Muscle of back (tissue), 11 donors: ENCODE data around the gene NAT8L. TPM values are rescaled to one million over a fixed set of nuclear protein-coding genes. Genes with fewer than 3 reads are reported as not detected.

ENCODE experiments used
- DNase-seq, 3 donors: peaks; one replicate each; pipeline versions ENCODE4 v3.0.0 to v3.0.0-alpha.2; 2013
- polyA plus RNA-seq, 10 donors: library from polyadenylated mRNA; unstranded; fragments of 120-200 nt; gene quantifications; one replicate each; pipeline ENCODE4 v1.2.1, GENCODE V29; 2013; ENCODE audit not compliant: insufficient read length in 10 of 10

The NAT8L gene
- polyA plus RNA-seq, 10 donors, result 1.4 to 2.9 (median 2.3) TPM

DNA sequence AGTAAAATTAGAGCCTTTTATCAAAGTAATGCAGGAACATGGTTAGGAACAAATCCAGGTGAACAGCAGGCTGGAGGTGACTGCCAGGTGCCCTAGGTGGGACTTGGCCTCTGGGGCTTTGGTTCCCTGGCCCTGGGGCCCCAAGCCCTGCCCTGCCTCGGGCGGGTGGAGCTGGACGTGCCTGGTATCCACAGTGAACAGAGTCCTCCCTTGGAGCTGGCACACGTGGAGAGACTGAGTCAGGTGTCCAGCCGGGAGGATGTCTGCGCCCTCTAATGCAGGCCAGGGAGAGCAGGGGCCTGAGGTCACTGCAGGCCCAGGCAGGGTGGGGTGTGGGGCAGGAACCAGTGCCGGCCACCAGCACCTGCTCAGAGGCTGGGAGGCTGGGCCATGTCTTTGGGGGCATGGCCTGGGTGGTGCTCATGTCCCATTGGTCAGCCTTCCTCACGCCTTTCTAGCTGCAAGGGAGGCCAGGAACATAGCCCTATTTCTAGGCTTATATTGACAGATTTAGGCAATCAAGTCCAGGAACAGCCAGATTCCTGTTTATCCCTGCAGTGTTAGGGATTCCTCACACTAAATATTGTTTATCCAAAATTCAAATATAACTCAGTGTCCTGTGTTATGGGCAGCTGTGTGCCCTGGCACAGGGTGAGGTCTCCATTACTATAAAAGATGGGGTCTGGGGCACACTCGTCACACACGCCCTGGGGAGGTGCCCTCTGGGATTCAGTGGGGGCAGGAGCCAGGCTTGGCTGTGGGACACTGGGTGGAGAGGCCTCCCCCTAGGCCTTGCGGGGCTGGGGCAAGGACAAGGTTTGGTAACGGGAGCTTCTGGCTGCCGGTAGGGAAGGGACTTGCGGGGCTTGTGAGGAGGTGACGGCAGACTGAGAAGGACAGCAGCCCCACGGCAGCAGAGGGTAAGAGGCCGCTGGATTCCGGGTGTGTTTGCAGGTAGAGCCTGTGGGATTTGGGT, 14.3 kb upstream of the NAT8L start:
- no peak for DNase-seq

GRCh38 chr4:2045518-2045951, 13.6 kb upstream of the NAT8L start:
- no peak for DNase-seq

DNA sequence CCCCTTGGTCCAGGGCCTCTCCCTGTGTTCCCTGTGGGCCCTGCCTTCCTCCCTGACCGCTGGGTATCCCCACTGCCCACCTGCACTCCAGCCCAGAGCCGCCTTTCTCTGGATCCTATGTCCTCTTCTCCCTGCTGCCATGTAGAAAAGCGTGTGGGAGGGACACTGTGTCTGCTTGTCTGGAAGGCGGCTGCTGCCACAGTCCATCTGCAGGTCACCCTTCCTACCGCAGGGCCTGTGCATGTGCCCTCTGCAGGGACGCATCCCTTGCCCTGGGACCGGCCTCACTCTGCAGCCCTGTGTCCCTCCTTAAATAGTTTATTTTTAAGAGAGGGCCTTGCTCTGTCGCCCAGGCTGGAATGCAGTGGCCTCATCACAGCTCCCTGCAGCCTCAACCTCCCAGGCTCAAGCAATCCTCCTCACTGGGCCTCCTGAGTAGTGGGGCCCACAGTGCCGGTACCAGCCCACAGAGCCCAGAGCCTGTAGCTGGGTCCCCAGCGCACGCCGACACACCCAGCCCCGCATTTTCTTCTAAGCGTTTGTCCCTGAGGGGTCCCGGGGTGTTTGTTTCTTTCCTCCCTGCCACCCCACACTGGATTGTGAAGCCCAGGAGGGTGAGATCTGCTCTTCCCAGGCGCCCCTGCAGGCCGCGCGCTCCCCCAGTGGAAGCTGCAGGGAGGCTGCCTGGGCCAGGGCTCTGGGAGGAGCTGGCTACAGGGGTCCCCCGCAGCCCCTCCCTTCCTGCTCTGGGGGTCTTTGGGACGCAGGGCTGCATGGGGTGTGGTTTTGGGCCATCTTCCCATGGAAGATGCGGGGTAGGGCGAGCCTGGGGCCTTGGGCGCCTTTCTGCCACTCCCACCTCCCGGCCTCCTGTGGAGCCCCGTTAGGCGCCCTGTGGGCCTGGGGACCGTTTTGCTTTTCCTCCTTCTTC, 12.8 kb upstream of the NAT8L start:
- DNase-seq, result no peak

DNA sequence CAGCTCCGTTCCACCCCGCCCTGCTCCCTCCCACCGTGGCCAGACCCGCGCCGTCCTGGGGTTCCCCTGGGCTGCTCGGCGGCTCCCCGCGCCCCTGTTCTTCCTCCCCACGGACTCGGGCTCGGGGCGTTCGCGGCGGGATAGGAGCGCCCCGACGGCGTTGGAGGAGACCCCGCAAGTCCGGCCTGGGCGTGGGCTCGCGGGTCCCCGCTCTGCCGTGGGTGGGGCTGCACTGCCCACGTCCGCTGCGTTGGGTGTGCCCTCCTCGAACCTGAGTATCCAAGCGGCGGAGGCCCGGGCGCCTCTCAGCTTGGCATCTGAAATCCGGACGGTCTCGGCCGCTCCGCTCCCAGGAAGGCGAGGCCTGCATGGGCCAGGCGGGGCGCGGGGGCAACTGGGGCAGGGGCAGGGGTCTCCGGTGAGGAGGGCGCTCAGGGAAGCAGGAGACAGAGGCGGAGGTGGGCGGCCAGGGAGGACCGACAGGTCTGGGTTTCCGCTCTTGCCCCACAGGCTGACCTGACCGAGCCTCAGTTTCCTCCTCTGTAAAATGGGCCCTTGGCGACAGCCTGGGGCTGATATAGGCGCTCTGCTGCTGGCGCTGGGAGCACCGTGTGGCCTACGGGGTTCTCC, 12.0 kb upstream of the NAT8L start:
- DNase-seq, result no peak

- no peak for DNase-seq
Observed at GRCh38 chr4:2047781-2048581, 11.1 kb upstream of the NAT8L start.

- no peak for DNase-seq
Observed at GRCh38 chr4:2048831-2049230, 10.3 kb upstream of the NAT8L start.

GRCh38 chr4:2049381-2049780, 9.7 kb upstream of the NAT8L start:
- DNase-seq, result no peak

DNA sequence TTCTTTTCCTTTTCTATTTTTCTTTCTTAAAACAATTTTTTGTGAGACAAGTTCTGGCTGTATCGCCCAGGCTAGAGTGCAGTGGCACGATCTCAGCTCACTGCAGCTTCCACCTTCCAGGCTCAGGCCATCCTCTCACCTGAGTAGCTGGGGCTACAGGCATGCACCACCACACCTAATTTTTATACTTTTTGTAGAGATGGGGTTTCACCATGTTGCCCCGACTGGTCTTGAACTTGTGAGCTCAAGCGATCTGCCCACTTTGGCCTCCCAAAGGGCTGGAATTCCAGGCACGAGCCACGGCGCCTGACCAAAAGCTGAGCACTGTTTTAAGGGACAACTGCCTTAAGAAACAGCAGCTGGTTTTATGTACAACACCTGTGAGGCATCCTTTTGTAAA, 9.3 kb upstream of the NAT8L start:
- DNase-seq, result no peak

- DNase-seq, result no peak
Observed at GRCh38 chr4:2051086-2051485, 8.0 kb upstream of the NAT8L start.

DNA sequence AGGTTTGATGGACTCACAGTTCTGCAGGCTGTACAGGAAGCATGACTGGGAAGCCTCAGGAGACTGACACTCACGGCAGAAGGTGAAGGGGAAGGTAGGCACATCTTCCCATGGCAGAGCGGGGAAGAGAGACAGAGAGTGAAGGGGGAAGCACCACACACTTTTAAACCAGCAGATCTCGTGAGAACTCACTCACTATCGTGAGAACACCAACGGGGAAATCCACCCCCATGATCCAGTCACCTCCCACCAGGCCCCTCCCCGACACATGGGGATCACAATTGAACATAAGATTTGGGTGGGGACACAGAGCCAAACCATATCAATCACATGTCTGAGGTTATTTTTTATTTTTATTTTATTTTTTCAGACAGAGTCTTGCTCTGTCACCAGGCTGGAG, 4.9 kb upstream of the NAT8L start:
- no peak for DNase-seq

GRCh38 chr4:2057382-2058065, 1.6 kb upstream of the NAT8L start:
- DNase-seq, result no peak

GRCh38 chr4:2058264-2059045, 672 bp upstream of the NAT8L start:
- no peak for DNase-seq

- DNase-seq, result no peak
Observed at GRCh38 chr4:2059726-2060602, 837 bp downstream of the NAT8L start.

GRCh38 chr4:2060611-2061185, 1.6 kb downstream of the NAT8L start:
- DNase-seq, result no peak

GRCh38 chr4:2061186-2062131, 2.3 kb downstream of the NAT8L start:
- DNase-seq, result no peak

GRCh38 chr4:2062168-2062807, 3.2 kb downstream of the NAT8L start:
- no peak for DNase-seq
